Activated B cell treated with CpG ODN at 0.5 μM for 24 hours (primary cell): ENCODE data around the gene PIK3CA. TPM values are rescaled to one million over a fixed set of nuclear protein-coding genes. Genes with fewer than 3 reads are reported as not detected.

Experiments used
- ATAC-seq: fragments of 200-7000 bp; cut with Tn5 transposase; one replicate; pipeline ENCODE4 v1.10.0; 2021; ENCODE audit warnings: low read depth, mild to moderate bottlenecking, moderate library complexity
- CTCF ChIA-PET: fragments of 350-600 bp; sonication (Branson Sonifier 250); formaldehyde crosslinking; loops from one replicate; lab custom pipeline; 2021; ENCODE audit warnings: antibody characterized with exemption; lab: Charles Lee
- POLR2A ChIA-PET: fragments of 350-600 bp; sonication (Branson Sonifier 250); formaldehyde crosslinking; loops from one replicate; lab custom pipeline; 2021; ENCODE audit warnings: antibody characterized with exemption; lab: Charles Lee
- DNase-seq: peaks from one replicate; pipeline ENCODE4 v3.0.0; 2022
- H3K27ac Mint-ChIP-seq: one replicate; pipeline ENCODE4 v1.8.0; 2020; ENCODE audit warnings: mixed read lengths
- H3K27me3 Mint-ChIP-seq: one replicate; pipeline ENCODE4 v1.8.0; 2021; ENCODE audit warnings: mixed read lengths
- H3K36me3 Mint-ChIP-seq: one replicate; pipeline ENCODE4 v1.8.0; 2021; ENCODE audit warnings: low read depth, mixed read lengths
- H3K4me1 Mint-ChIP-seq: one replicate; pipeline ENCODE4 v1.8.0; 2021; ENCODE audit warnings: mixed read lengths
- H3K4me3 Mint-ChIP-seq: one replicate; pipeline ENCODE4 v1.8.0; 2020; ENCODE audit warnings: mild to moderate bottlenecking, mixed read lengths
- H3K9me3 Mint-ChIP-seq: one replicate; pipeline ENCODE4 v1.8.0; 2020; ENCODE audit warnings: mixed read lengths
- CTCF ChIP-seq: fragments of 200-600 bp; IDR thresholded peaks from one replicate; pipeline ENCODE4 v1.8.0; 2022; ENCODE audit warnings: antibody characterized with exemption, mild to moderate bottlenecking
- intact Hi-C: fragments of 100-400 bp; cut with micrococcal nuclease; formaldehyde crosslinking; loops from one replicate; pipeline ENCODE4 v1.15.1; 2024
- total RNA-seq: library from RNA; stranded (reverse); gene quantifications from 2 replicates; pipeline ENCODE4 v1.2.3, GENCODE V29; 2022

Gene PIK3CA
- total RNA-seq, 1 donor from 2014 or later, result 40.5 TPM

- POLR2A ChIA-PET, result interaction anchor here (0.6 to 1.2 kb wide), 2 partner anchors 15 to 96 kb away, joined by 5 to 6 read pairs; no protein-coding TSS in a partner anchor
- no peaks in the 10 kb centered on the region for H3K9me3 Mint-ChIP-seq
- intact Hi-C loops, result no loop called here
- ATAC-seq (no peak), DNase-seq (no peak)
- H3K4me3 Mint-ChIP-seq, result no peak overlapping the region
- CTCF ChIA-PET, result no interaction called here
- H3K27ac Mint-ChIP-seq, result no peak overlapping the region
- no peak for TF ChIP-seq CTCF
- H3K36me3 Mint-ChIP-seq, result peaks cover 8% of the 10 kb centered on the region
- H3K27me3 Mint-ChIP-seq, result no peaks in the 10 kb centered on the region
- H3K4me1 Mint-ChIP-seq, result peaks cover 52% of the 10 kb centered on the region
Observed at GRCh38 chr3:179151474-179151873, 3.3 kb downstream of the PIK3CA start.

- ChIA-PET CTCF (no interaction called here), POLR2A (no interaction called here)
- ATAC-seq (no peak), DNase-seq (no peak)
- no peaks in the 10 kb centered on the region for H3K36me3 Mint-ChIP-seq
- H3K4me3 Mint-ChIP-seq, result no peak overlapping the region
- H3K27me3 Mint-ChIP-seq, result no peaks in the 10 kb centered on the region
- H3K4me1 Mint-ChIP-seq, result peaks cover 66% of the 10 kb centered on the region
- no peaks in the 10 kb centered on the region for H3K9me3 Mint-ChIP-seq
- no peak overlapping the region for H3K27ac Mint-ChIP-seq
- no peak for TF ChIP-seq CTCF
- intact Hi-C loops, result no loop called here
Observed at GRCh38 chr3:179156170-179156569, 8.0 kb downstream of the PIK3CA start.

- Mint-ChIP-seq H3K36me3 (no peaks in the 10 kb centered on the region), H3K9me3 (no peaks in the 10 kb centered on the region), H3K27me3 (no peaks in the 10 kb centered on the region), H3K4me3 (no peak overlapping the region), H3K4me1 (peaks cover 64% of the 10 kb centered on the region), H3K27ac (no peak overlapping the region)
- no peak for DNase-seq
- no peak for TF ChIP-seq CTCF
- intact Hi-C loops, result no loop called here
- ATAC-seq, result no peak
- ChIA-PET CTCF (interaction anchor here (0.6 kb wide), 1 partner anchor 38 kb away, joined by 4 read pairs; no protein-coding TSS in a partner anchor), POLR2A (no interaction called here)
Observed at GRCh38 chr3:179156775-179157174, 8.6 kb downstream of the PIK3CA start.

- peaks cover 65% of the 10 kb centered on the region for H3K4me1 Mint-ChIP-seq
- no peaks in the 10 kb centered on the region for H3K36me3 Mint-ChIP-seq
- no peak overlapping the region for H3K4me3 Mint-ChIP-seq
- POLR2A ChIA-PET, result interaction anchor here (0.6 to 1.8 kb wide), 2 partner anchors 9 to 19 kb away, joined by 7 to 8 read pairs; no protein-coding TSS in a partner anchor
- CTCF ChIA-PET, result interaction anchor here (1.2 to 1.5 kb wide), 3 partner anchors 8 to 17 kb away, joined by 3 to 4 read pairs (median 3); no protein-coding TSS in a partner anchor
- H3K27ac Mint-ChIP-seq, result no peak overlapping the region
- H3K27me3 Mint-ChIP-seq, result no peaks in the 10 kb centered on the region
- no peak for ATAC-seq
- H3K9me3 Mint-ChIP-seq, result no peaks in the 10 kb centered on the region
- intact Hi-C loops, result loop anchor here (1.0 kb wide), 1 partner anchor 9 kb away; no protein-coding TSS in a partner anchor
- no peak for DNase-seq
- TF ChIP-seq CTCF, result no peak
Observed at GRCh38 chr3:179158336-179159039, 10.3 kb downstream of the PIK3CA start.

GRCh38 chr3:179163503-179163902, 15.3 kb downstream of the PIK3CA start:
- ATAC-seq (peak; percentile 34), DNase-seq (no peak)
- H3K9me3 Mint-ChIP-seq, result no peaks in the 10 kb centered on the region
- no peaks in the 10 kb centered on the region for H3K36me3 Mint-ChIP-seq
- no peak for TF ChIP-seq CTCF
- peaks cover 77% of the 10 kb centered on the region for H3K4me1 Mint-ChIP-seq
- CTCF ChIA-PET, result interaction anchor here (1.1 kb wide), 1 partner anchor 9 kb away, joined by 4 read pairs; no protein-coding TSS in a partner anchor
- H3K27me3 Mint-ChIP-seq, result no peaks in the 10 kb centered on the region
- intact Hi-C loops, result loop anchor here (1.0 kb wide), 1 partner anchor 14 kb away; no protein-coding TSS in a partner anchor
- POLR2A ChIA-PET, result interaction anchor here (1.6 kb wide), 1 partner anchor 15 kb away, joined by 9 read pairs; the partner anchor contains the start of gene PIK3CA
- H3K27ac Mint-ChIP-seq, result peak overlapping the region; percentile 70
- peak overlapping the region; percentile 36 for H3K4me3 Mint-ChIP-seq
